PC-3 (cell line): ENCODE results near the gene RTKN2.
"Not testable (repeated sequence)": the region's sequence is repeated elsewhere in the genome, so short reads cannot be mapped to it uniquely, and the experiment has no call there.

Experiments used
- CTCF ChIP-seq: fragments of 300-600 bp; sonication (generic); conservative IDR thresholded peaks from 2 replicates; pipeline ENCODE4 v1.5.1; 2017; ENCODE audit warnings: antibody characterized with exemption, low read depth, mild to moderate bottlenecking, low read length
- EZH2 ChIP-seq: fragments of 300-600 bp; sonication (generic); IDR thresholded peaks from one replicate; pipeline ENCODE4 v1.6.1; 2017; ENCODE audit warnings: antibody characterized with exemption, mild to moderate bottlenecking, low read length; ENCODE audit not compliant: unreplicated experiment
- EZH2phosphoT487 ChIP-seq: fragments of 300-600 bp; sonication (generic); IDR thresholded peaks from 2 replicates; pipeline ENCODE4 v1.6.1; 2018; ENCODE audit warnings: mild to moderate bottlenecking, antibody characterized with exemption, low read length, borderline replicate concordance

DNA sequence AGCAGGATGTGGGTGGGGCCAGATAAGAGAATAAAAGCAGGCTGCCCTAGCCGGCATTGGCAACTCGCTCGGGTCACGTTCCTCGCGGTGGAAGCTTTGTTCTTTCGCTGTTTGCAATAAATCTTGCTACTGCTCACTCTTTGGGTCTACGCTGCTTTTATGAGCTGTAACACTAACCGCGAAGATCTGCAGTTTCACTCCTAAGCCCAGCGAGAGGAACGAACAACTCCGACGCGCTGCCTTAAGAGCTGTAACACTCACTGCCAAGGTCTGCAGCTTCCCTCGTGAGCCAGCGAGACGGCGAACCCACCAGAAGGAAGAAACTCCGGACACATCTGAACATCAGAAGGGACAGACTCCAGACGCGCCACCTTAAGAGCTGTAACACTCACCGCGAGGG lies 12.7 kb upstream of the RTKN2 start:
- not testable (repeated sequence) for TF ChIP-seq EZH2, CTCF, EZH2phosphoT487
